Measurements from ENCODE around the gene KMT2C. TPM values are rescaled to one million over a fixed set of nuclear protein-coding genes. Genes with fewer than 3 reads are reported as not detected.
"Not testable (repeated sequence)": the region's sequence is repeated elsewhere in the genome, so short reads cannot be mapped to it uniquely, and the experiment has no call there.

The KMT2C gene
- total RNA-seq = 10 to 100 TPM; 36.2 to 39.8 TPM

DNA sequence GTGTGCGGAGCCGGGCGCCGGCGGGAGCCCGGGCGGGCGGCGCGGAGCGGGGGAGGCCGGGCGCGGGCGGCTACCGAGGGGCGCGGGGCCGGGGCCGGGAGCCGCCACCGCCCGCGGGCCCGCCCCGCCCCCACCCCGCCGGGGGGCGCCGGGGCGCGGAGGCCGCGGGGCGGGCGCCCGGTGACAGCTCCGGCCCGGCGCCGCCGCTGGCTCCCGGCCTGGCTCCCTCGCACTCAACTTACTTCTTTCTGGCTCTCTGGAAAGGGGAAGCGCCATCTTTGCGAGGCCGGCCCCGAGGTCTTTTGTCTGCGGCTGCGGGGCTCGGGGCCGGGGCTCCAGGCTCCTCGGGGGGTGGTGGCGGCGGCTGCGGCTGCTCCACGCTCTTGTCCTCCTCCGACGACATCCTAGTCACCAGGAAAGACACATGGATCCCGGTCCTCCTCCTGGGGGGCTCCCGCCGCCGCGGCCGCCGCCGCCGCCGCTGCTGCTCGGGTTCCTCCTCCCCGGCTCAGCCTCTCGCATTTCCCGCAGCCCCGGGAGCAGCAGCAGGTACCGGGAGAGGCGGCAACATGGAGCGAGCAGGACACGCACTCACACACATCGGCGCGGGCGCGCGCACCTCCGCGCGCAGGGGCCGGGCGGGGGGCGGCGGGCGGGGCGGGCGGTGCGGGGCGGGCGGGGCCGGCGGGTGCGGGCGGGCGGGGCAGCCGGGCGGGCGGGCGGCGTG is at the start of gene KMT2C:
TSS of gene KMT2C (minus strand) at position 620 of the 727 bp plus-strand sequence. CDS start at position 403, 217 bp downstream.
- POLR2A ChIA-PET = interaction anchor here (1.5 to 2.5 kb wide), 2 partner anchors 28 kb away, joined by 9 to 10 read pairs; no protein-coding TSS in a partner anchor
- CTCF ChIA-PET = no interaction called here

DNA sequence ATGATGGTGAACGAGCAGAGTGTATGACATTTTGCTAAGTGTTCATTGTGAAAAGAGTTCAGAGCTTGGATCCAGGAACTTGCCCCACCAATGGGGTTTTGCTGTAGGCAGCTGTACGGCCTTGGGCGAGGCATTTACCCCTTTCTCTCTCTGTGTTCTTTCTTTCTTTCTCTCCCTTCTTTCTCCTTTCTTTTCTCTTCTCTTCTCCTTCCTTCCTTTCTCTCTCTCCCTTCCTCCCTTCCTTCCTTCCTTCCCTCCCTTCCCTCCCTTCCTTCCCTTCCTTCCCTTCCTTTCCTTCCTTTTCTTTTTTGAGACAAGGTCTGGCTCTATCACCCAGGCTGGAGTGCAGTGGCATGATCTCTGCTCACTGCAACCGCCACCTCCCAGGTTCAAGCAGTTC is 45.3 kb upstream of the KMT2C start:
- CTCF ChIA-PET = interaction anchor here (0.7 kb wide), 1 partner anchor 943 kb away, joined by 3 read pairs; no protein-coding TSS in a partner anchor
- POLR2A ChIA-PET = no interaction called here

DNA sequence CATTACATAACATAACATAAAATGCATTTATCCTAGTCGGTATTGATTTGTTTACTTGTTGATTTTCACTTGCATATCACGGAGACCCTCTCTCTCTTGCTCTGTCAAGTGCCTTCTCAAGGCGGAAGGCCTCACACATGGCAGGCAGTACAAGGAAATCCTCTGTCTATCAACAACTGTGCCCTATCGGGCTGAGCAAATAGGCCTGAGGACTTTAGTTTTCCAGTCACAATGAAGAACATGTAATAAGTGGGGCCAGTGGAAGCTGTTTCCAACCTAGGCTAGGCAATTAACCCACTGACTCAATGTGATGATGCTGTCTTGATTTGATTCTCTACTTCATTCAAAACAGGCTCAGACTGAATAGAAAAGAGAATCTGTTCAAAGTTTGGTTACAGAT is 44.9 kb upstream of the KMT2C start:
- POLR2A ChIA-PET = no interaction called here

DNA sequence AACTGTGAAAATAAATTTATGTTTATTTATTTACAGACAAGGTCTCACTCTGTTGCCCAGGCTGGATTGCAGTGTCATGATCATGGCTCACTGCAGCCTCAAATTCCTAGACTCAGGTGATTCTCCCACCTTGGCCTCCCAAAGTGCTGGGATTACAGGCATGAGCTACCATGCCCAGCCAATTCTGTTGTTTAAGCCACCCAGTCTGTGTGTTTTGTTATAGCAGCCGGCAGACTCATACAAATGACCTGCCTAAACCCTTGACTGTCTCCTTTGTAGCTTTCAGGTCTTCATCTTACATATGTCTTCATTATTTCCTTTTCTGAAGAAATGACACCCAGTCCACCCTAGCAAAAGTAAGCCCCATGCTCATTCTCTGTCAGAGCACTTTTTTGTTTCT is 43.8 kb upstream of the KMT2C start:
- ChIA-PET CTCF (no interaction called here), POLR2A (no interaction called here)

More for the DNA sequence above, 44.9 kb upstream of the KMT2C start:
- CTCF ChIA-PET = interaction anchor here (0.7 kb wide), 1 partner anchor 943 kb away, joined by 3 read pairs; no protein-coding TSS in a partner anchor

DNA sequence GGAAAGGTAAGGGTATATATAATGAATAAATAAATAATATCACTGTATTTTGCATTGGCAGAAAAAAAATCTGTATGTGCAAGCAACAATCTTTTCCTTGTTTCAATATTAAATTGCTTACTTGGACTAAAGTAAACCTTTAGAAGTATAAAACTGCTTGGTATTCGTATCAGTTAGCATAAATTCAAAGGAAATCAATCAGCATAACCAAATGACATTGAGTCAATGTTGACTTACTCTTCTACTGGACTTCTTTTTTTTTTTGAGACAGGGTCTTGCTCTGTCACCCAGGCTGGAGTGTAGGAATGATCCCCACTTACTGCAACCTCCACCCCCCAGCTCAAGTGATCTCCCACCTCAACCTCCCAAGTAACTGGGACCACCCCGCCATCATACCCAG is 42.3 kb upstream of the KMT2C start:
- ChIA-PET CTCF (no interaction called here), POLR2A (no interaction called here)

DNA sequence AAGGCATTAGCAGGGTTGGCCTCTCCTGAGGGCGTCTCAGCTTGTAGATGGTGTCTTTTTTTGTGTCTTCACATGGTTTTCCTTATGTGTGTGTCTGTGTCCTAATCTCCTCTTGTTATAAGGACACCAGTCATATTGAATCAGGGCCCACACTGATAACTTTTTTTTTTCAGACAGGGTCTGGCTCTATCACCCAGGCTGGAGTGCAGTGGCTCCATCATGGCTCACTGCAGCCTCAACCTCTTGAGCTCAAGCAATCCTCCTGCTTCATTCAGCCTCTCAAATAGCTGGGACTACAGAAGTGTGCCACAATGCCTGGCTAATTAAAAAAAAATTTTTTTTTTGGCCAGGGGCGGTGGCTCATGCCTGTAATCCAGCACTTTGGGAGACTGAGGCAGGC is 41.3 kb upstream of the KMT2C start:
- ChIA-PET POLR2A (no interaction called here), CTCF (no interaction called here)

DNA sequence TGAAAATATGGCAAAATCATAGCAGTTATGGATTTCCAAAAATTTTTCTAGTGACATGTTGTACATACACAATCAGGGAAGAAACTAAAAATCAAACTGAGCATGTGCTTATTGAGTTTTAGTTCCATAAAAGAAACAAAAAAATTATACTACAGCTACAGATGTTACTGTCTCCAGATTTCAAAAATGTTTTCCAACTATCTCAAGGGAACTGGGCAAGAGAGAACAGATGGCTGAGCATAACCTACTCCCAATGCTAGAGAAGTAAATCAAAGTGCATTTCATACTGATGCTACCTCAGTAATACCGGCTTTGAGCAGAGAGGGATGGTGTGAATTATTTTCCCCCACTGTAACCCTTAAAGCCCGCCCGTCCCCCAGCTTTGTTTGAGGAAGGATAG is 40.7 kb upstream of the KMT2C start:
- POLR2A ChIA-PET = no interaction called here

DNA sequence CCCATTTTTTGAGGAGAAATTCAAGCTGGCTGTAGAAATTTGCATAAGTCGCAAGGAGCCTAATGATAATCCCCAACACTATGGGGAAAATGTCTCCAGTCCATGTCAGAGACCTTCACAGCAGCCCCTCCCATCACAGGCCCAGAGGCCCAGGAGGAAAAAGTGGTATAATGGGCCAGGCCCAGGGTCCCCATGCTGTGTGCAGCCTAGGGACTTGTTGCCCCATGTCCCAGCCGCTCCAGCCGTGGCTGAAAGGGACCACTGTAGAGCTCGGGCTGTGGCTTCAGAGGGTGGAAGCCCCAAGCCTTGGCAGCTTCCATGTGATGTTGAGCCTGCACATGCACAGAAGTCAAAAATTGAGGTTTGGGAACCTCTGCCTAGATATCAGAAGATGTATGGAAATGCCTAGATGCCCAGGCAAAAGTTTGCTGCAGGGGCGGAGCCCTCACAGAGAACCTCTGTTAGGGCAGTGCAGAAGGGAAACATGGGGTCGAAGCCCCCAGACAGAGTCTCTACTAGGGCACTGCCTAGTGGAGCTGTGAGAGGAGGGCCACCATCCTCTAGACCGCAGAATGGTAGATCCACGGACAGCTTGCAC is 35.3 kb upstream of the KMT2C start:
- CTCF ChIA-PET, POLR2A ChIA-PET: not testable (repeated sequence)

More for the DNA sequence above, 40.7 kb upstream of the KMT2C start:
- CTCF ChIA-PET = no interaction called here

DNA sequence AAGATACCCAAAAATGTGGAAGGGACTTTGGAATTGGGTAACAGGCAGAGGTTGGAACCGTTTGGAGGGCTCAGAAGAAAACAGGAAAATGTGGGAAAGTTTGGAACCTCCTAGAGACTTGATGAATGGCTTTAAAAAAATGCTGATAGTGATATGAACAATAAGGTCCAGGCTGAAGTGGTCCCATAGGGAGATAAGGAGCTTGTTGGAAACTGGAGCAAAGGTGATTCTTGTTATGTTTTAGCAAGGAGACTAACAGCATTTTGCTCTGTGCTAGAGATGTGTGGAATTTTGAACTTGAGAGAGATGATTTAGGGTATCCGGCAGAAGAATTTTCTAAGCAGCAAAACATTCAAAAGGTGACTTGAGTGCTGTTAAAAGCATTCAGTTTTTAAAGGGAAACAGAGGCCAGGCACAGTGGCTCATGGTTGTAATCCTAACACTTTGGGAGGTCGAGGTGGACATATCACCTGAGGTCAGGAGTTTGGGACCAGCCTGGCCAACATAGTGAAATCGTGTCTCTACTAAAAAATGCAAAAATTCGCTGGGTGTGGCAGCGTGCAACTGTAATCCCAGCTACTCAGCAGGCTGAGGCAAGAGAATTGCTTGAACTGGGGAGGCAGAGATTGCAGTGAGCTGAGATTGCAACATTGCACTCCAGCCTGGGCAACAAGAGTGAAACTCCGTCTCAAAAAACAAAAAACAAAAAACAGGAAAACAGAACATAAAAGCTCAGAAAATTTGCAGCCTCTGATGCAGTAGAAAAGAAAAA is 34.6 kb upstream of the KMT2C start:
- POLR2A ChIA-PET, CTCF ChIA-PET: not testable (repeated sequence)

DNA sequence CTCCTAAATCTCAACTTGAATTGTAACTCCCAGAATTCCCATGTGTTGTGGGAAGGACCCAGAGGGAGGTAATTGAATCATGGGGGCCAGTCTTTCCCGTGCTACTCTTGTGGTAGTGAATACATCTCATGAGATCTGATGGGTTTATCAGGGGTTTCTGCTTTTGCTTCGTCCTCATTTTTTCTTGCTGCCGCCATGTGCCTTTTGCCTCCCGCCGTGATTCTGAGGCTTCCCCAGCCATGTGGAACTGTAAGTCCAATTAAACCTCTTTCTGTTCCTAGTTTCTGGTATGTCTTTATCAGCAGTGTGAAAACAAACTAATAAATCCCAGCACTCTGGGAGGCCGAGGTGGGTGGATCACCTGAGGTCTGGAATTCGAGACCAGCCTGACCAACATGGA is 33.8 kb upstream of the KMT2C start:
- CTCF ChIA-PET = not testable (repeated sequence)
- POLR2A ChIA-PET = interaction anchor here (0.7 kb wide), 1 partner anchor 285 kb away, joined by 5 read pairs; no protein-coding TSS in a partner anchor

DNA sequence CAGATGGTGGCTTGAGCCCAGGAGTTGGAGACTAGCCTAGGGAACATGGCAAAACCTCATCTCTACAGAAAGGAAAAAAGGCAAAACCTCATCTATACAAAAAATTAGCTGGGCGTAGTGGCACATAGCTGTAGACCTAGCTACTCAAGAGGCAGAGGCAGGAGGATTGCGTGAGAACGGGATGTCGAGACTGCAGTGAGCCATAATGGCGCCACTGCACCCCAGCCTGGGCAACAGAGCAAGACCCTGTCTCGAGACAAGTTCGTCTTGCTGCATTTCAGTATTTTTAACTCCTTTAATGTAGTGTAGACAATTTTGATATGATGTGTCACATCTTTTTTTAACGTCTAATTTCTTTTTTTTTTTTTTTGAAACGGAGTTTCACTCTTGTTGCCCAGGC is 31.4 kb upstream of the KMT2C start:
- POLR2A ChIA-PET = interaction anchor here (0.7 kb wide), 1 partner anchor 205 kb away, joined by 3 read pairs; no protein-coding TSS in a partner anchor
- CTCF ChIA-PET = no interaction called here

DNA sequence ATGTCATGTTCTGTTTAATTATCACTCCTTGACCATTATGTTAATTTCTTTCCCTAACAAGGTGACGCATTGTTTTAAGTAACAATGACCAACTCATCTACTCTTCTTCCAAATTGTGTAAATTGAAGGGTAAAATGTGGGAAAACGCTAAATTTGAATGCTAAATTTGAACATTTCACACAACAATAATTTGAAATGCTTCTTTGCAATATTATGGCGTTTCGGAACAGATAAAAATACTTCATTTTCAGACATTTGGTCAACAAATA is 29.2 kb upstream of the KMT2C start:
- ChIA-PET POLR2A (interaction anchor here (0.6 to 1.6 kb wide), 2 partner anchors 296 to 359 kb away, joined by 3 to 4 read pairs; no protein-coding TSS in a partner anchor), CTCF (no interaction called here)

DNA sequence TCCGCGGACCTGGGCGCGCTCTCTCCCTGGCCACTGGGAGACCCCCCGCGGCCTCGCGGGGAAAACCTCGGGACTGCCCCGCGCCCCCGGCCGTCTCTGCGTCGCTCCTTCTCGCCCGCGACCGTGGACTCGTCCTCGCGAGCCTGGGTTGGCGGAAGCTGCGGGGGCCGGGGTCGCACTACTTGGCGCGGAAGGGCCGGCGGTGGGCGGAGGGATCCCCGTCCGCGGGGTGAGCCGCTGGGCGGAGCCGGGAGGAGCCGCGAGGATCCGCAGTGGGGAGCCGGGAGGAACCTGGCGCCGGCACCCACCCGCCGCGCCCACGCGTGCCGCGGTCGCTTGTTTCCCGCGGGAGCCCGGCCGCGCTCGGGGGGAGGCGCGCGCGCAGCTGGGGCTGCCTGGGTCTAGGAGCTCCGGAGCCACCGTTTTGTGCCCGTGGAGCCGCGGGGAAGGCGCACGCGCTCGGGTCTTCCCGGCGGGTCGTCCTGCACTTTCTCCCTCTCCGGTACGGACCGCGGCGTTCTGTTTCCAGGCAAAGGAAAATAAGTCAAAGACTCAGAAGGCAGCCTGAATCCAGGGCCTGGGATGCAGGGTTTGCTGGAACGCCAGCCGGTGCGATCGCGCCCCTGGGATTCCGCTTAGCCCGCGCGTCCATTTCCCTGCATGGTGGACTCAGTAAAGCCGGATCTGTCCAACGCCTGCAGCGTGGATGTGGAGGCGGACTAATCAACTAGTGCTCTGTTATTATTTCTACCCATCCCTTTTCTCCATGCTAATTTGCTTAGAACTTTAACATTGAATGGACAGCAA is 28.7 kb upstream of the KMT2C start:
- ChIA-PET POLR2A (interaction anchor here (0.6 to 1.7 kb wide), 6 partner anchors 28 to 358 kb away, joined by 3 to 10 read pairs (median 4); partner anchors contain the start of gene KMT2C), CTCF (no interaction called here)

DNA sequence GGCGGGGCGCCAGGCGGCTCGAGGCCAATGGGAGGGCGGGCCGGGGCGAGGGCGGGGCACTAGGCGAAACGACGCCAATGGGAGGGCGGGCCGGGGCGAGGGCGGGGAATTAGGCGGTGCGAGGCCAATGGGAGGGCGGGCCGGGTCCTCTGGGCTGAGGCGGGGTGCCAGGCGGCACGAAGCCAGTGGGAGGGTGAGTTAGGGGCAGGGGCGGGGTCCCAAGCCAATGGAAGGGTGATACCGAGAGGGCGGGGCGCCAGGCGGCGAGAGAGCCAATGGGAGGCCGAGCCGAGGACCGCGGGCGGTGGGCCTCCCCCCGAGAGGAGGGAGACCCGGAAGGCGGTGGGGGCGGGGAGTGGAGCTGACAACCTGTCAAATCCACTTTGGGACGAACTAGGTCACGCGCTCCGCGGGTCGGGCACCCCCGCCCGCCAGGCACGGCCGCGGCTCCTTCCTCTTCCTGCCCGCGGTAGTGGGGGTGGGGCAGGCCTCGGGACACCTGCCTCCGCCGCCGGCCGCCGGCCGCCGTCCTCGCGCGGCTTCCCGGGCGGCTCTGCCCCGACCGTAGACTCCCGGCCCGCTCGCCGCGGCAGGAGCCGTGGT is 28.0 kb upstream of the KMT2C start:
- POLR2A ChIA-PET = interaction anchor here (1.0 to 1.7 kb wide), 5 partner anchors 27 to 297 kb away, joined by 3 to 10 read pairs (median 4); partner anchors contain the start of gene KMT2C
- CTCF ChIA-PET = no interaction called here

DNA sequence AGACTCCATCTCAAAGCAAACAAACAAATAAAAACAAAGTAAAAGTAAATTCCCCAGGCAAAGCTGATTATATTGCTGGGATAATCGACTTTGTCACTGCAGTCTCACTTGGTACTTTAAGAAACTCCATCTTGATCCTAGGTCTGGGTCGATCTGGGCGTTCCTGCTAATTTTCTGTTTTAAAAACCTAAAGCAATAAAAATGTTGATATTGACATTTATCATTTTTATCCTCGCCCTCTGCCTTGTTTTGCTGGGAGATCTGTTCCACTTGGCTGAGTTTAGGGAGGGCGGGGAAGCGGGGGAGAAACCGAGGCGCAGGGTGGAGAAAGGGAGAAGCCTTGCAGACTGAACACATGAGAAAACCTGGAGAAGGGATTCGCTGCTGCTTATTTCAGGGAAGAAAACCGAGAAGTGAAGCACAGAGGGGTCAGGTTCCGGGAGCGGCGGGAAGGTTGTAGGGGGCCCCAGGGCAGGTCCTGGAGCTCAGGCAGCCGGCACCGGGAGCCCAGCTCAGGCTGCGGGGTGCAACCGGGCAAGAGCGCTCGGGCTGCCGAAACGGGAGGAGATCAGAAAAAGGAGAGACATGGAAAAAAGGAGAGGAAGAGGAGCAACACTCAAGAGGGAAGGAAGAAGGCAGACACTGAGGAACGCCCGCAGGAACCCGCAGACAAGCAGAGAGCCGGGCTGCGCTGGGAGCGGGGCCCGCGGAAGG is 27.3 kb upstream of the KMT2C start:
- CTCF ChIA-PET = no interaction called here
- POLR2A ChIA-PET = interaction anchor here (1.0 to 1.7 kb wide), 4 partner anchors 27 to 298 kb away, joined by 3 to 10 read pairs (median 6); partner anchors contain the start of gene KMT2C

DNA sequence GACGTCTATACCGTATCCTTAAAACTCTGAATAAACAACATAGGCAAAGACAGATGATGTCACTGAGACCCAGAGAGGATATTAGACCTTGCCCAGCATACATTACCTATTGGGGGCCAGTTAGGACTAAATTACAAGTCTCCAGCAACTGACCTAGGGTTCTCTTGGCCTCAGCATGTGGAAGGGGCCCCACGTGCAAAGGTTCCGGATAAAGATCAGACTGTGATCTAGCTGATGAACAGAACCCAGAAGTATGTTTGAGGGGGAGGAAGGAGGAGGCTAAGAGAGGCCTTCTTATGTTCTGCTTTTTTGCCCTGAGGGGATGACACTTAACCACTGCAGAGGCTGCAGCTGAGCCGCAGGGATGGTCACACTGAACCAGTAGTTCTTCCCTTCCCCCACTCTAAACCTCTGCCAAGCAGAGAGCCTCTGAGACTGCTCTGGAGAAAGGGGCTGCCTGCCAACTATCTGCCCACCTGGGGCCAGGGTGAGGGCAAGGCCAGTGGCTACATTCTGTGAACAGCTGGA is 24.0 kb upstream of the KMT2C start:
- ChIA-PET CTCF (interaction anchor here (0.5 to 1.4 kb wide), 2 partner anchors 17 to 42 kb away, joined by 3 to 4 read pairs; no protein-coding TSS in a partner anchor), POLR2A (interaction anchor here (0.6 kb wide), 1 partner anchor 53 kb away, joined by 3 read pairs; no protein-coding TSS in a partner anchor)

DNA sequence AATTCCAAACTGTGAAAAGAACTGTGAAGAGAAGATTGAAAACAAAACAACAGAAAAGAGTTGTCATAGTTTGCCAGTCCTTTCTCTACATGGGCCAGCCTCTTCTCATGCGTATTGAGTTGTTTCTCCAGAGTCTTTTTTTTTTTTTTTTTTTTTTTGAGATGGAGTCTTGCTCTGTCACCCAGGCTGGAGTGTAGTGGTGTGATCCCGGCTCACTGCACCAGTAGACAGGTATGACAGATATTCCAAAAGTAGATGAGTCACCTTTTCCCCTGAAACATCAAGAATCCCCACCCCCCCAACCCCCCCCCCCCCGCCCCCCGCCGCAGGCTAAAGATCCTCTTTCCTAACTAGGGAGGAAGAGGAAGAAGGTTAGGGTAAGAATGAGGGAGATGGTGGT is 15.6 kb upstream of the KMT2C start:
- ChIA-PET POLR2A (no interaction called here), CTCF (no interaction called here)

DNA sequence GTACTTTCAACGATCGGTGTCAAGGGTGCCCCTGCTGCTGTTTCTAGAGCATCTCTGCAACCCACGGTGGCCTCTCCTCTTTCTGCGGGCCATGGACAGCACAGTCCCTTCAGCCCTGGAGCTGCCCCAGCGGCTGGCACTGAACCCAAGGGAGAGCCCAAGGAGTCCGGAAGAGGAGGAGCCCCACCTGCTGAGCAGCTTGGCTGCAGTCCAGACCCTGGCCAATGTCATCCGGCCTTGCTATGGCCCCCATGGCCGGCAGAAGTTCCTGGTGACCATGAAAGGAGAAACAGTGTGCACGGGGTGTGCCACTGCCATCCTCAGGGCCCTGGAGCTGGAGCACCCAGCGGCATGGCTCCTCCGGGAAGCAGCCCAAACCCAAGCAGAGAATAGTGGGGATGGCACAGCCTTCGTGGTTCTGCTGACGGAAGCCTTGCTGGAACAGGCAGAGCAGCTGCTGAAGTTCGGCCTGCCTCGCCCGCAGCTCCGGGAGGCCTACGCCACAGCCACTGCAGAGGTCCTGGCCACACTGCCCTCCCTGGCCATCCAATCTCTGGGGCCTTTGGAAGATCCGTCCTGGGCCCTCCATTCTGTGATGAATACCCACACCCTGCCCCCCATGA is 9.7 kb upstream of the KMT2C start:
- POLR2A ChIA-PET, CTCF ChIA-PET: not testable (repeated sequence)
